Measurements from ENCODE around the gene ACSS1.

Gene ACSS1

DNA sequence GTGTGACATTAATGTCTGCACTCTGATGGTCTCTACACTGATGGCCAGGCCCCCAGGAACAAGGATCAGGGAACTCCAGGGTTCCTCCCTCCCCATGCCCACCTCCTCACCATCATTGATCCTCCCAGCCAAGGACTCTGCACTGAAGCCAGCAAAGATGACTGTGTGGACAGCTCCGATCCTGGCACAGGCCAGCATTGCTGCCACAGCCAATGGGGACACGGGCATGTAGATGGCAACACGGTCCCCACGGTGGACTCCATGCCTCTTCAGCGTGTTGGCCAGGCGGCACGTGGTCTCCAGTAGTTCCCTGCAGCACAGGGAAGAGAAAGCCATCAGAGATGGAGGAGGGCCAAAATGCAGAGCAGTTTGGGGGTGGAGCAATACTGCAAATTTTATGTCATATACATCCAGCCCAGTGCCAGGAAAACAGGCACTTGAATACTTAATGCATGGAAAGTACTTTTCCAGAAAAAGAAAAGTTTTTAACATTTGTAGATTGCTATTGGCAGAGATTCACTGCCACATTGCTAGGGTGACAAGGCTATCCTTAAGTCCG, 27.2 kb downstream of the ACSS1 start:
- no peak for DNase-seq

DNA sequence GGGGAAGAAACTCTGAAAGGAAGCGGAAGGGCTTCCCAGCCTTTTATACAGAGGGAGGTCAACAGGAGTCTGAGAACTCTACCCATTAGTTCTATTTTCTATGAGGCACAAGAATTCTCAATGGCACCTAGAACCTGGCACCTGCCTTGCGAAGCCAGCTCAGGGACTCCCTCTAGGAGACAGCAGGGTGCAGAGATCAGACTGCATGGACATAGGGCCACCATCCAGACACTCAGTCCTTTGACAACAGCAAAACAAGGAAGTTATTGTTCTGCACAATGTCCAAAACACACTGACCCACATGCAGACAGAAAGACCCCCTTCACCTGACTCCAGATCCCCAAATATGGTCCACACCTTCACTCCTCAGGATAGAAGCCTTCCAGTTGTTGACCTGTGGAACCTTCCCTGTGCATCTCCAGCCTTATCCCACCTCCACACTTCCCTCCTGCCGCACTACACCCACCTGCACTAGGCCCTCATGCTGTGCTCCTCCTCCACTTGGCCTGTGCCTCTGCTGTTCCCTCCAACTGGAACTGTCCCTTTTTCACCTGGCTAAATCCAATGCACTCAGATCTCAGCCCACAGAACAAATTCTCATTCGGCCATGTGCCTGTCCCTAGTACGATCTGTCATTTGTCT, 27.8 kb downstream of the ACSS1 start:
- DNase-seq: no peak

DNA sequence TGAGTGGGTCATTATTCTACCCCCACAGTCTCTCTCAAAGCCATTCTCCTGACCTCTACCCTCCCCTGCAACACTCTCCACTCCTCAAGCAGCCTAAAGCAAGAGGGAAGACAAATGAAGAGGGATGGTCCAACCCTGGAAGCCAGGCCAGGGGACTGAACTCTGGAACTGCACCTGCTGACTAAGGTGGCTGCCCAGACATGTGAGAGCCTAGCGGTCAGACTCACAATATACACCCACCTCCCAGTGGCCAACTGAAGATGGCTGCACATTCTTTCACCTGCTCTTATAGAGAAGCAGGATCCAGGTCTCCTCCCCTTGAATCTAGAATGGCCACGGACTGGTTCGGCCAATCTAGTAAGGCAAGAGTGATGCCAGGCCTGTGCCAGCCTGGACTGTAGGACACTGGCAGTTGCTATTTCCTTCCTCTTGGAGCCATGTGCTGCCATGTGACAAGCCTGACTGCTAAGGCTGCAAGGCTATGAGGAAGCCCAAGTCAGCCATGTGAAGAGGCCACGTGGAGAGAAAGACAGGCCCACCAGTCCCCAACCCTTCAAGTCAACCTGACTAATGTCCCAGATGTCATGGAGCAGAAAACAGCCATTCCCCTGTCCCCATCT, 31.8 kb downstream of the ACSS1 start:
- DNase-seq: no peak

DNA sequence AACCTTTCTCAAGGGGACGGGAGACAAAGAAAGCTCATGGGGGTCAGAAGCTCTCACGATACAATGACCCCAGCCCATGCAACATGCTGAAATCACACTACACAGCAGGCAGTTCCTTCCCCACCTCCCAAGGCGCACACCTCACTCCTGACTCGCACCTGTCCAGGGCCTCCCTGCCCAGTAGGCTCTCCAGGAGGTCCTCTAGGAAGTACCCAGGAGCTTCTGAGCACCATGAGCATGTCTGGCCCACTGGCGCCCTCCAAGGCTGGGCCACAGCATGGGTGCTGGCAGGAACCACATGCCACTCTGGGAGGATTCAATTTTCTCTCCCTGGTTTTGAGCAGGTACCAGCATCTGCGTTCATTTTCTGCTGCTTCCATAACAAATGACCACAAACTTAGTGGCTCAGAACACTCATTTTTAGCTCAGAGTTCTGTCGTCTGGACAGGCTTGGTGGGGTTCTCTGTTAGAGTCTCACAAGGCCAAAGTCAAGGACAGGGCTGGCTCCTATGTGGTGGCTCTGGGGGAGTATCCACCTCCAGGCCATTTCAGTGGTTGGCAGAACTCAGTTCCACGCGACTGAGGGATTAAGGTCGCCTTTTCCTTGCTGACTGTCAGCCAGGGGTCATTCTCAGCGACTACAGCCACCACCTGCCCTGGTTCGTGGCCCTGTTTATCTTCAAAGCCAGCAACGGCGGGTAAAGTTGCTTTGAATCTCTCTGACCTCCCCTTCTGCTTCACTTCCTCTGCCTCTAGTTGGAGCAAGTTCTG, 32.7 kb downstream of the ACSS1 start:
- DNase-seq: no peak

DNA sequence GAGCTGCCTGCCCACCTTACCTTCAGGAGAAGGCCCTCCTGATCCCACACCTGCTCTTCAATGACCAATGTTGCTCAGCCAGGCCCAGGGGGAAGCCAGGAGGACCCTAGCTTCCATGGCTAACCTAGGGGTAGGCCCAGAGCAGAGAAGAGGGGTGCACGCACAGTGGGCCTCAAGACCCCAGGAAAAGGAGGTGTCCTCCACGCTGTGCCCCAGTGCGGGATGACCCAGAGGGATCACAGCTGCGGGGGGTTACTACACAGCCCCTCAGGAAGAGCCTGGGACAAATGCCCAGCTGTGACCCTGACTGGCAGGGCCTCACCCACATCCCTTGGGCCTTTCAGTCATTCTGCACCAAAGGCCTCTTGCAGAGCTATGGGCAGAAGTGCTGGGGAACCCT, 33.8 kb downstream of the ACSS1 start:
- DNase-seq: no peak

DNA sequence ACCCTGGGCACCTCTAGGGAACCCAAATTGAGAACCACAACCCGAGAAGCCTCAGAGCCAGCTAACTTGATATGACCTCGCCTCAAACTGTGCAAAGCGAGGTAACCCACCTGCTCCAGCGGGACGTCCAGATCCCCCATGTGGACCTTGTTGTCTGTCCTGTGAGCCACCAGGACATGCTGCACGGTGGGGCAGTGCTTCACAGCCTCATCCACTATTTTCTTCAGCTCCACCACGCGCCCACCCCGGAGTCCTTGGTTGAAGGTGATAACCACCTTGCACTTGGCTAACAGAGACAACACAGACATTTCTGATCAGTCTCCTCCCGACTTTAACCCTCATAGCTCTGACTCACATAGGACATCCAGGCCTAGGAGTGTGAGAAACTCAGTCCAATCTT, 34.6 kb downstream of the ACSS1 start:
- DNase-seq: no peak

DNA sequence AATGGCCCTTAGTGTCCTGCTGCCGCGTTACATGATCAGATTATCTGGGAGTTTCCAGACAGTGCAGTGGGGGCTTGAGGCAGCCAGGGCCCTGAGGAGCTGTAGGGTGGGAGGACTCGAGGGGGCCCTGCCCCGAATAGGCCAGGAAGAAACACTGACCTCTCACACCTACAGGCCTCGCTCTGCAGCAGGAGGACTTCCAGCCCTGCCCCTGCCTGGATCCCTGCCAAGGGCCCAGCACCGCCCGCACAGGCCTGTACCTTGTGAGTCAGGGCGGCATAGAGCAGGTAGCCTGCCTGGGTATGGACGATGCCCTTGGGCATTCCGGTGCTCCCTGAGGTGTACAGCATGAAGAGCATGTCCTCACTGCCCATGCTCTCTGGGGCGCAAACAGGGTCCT, 35.3 kb downstream of the ACSS1 start:
- DNase-seq: no peak

DNA sequence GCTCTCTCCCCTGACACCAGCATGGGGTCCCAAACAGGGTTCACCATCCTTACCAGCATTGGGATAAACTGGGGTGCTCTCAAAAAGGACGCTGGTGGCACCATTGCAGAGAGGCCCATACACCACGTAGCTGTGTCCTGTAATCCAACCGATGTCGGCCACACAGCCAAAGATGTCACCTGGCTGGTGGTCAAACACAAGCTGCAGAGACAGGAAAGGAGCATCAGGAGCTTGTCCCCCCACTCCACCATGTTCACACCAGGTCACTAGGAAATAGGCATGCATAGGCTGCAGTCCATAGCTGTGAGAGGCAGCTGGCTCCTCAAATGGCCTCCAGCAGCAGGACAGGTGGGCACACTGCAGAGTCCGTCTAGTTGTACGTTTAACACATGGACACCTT, 36.6 kb downstream of the ACSS1 start:
- DNase-seq: no peak

DNA sequence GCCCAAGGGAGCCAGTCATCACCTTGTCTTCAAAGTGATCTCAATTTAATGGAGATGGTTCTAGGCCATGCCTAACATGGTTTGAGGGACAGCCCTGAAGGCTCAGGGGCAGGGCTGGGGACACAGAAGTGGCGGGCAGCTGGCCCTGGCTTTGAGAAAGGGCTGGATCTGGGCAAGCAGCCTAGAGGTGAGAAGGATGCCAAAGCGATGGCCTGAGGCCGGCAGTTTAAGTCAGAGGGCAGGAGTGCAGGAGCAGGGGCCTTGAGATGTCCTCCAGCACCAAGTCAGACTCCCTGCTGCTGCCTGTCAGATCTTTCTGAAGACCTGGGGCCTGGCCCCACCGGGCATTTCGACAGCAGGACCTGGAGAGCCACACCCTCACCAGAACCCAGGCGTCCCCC, 37.0 kb downstream of the ACSS1 start:
- no peak for DNase-seq

DNA sequence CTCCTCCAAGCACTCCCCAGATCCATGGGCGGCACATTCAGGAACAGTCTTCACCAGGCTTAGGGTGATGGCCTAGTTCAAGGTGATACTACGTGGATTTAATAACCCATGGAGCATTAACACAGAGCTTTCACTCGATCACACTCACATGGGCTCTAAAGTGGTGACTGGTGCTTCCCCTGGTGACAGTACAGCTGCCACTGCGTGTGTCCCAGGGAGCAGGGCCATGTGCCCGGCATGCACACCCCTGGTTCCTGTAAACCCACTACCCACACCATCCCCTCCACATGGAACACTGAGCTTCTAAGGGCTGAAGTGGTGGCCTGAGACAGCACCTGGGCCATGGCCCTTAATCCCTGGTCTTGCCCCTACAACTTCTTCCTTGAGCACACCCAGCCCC, 37.6 kb downstream of the ACSS1 start:
- no peak for DNase-seq

DNA sequence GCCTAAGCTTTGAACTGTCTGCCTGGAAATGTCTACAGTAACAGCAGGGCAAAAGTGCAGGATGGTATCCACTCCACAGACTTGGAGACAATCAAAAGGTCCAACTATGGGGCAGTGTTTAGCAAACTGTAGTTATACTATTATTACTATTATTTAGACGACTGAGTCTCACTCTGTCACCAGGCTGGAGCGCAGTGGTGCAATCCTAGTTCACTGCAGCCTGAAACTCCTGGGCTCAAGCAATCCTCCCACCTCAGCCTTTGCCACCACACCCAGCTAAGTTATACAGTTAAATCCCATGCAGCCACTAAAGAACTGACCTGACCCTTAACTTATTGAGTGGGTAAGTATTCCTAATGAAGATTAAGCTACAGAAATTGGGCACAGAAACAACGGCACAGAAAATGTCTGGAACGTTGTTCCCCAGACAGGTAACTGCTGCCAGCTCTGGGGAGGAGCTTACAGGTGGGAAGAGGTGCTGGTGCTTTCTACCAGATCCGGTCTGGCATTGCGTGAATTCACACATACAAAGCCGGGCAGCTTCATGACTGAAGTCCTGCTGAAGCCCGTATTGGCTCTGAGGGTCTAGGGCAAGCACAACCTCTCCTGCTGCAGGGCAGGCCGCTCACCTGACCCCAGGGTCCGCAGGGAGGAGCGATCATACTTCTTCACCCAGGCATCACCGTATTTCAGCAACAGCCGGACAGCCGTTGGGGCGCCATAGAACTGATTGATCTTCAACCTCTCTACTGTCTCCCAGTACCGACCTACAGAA, 38.4 kb downstream of the ACSS1 start:
- DNase-seq: no peak

DNA sequence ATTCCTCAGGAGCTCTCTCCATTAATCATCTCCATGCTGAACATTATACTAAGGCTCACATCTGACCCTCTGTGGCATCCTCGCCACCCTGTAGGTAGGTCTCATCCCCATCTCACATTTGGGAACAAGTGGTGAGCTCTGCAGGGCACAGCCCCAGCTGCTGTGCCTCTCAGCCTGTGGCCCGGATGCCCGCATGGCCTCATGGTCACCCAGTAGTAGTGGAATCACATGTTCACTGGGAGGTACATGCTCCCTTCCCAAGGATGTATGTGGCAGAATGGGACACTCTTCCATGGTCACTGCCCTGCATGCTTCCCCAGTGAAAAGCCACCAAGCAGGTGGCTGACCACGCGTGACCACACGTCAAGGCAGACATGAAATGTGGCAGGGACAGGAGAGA, 39.1 kb downstream of the ACSS1 start:
- no peak for DNase-seq

DNA sequence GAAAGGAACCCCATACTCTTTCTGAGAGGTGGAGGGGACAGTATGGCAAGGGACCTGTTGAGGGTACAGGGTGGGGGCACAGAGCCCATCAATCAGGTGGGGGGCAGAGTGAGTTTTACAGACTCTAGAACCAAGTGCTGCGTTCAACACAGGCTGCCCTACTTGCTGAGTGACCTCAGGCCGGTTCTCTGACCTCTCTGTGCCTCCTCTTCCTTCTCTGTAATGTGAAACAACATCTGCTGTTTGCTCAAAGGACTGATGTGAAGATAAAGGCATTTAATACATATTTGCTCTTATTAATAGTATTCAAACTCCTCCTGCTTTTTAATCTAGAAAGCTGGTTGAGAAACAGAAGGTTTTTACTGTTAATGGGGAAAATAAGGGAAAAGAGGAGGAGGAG, 39.5 kb downstream of the ACSS1 start:
- DNase-seq: no peak

DNA sequence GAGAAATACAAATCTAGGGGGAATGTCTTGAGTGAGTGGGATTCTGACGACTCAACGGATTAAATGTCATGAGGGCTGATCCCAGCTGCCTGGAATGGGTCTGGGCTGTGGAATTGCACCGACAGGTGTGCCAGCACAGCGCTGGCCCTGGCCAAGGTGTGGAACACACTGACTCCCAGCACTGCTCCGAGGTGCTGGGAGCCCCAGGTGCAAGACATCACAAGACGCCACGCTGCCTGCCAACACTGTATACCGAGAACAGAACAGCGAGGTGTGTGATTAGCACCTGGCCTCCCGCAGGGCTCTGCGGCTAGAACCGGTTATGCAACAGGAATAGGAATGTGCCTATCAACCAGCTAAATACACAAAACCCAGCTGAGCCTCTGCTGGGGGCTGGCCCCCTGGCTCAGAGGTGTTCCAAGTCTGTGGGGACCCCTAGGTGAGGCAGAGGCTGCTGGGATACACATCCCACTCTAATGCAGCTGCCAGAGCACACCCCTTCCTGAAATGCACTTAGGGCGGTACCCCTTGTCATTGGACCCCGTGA, 40.6 kb downstream of the ACSS1 start:
- DNase-seq: no peak

DNA sequence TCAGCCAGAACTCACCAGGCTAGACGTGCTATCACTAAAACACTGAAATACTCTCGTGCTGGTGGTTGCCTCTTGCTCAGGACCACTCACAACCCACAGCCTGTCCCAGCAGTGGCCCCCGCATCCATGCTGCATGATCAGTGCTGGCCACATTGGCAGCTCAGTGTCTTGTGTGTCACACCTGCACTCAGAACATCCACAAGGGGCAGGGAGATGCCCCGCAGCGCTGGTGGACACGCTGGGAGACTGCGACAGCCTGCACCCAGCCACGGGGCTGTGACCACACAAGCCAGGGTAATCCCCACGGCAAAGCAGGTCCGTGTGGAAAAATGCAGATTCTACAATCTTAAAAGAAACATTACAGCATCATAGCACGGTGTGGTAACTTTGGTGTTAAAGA, 41.5 kb downstream of the ACSS1 start:
- no peak for DNase-seq

DNA sequence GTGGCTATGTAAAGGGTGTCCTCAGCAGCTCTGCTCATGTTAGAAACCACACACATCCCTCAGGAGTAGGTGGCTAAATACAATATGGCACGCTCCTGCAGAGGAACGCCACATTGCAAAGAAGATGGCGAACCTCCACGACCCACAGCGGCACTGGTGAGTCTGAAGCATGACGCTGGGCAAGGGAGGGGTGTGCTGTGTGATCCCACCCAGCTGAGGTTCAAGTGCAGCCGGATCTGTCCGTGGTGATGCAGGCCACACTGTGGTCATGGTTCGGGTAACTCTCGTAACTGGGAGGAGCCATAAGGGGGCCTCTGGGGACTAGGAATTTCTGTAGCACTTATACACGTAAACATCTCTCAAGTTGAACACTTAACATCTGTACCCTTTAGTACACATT, 42.0 kb downstream of the ACSS1 start:
- no peak for DNase-seq

DNA sequence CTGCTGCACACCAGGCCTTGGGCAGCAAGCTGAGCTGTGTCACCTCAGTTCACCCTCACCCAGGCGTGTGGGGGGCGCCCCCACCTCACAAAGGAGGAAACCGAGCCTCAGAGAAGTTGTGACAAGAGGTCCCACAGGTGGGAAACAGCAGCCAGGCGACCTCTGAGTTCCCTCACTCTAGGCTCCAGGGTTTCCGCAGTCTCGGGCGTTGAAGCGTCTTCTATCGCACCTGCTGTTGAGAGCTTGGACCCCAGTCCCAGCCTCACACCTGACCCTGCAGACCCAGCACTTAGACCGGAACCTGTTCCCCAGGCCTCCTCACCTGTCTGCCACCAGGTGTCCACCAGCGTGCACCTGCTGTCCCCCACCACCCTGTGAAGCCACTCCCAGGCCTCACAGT, 43.1 kb downstream of the ACSS1 start:
- DNase-seq: no peak

DNA sequence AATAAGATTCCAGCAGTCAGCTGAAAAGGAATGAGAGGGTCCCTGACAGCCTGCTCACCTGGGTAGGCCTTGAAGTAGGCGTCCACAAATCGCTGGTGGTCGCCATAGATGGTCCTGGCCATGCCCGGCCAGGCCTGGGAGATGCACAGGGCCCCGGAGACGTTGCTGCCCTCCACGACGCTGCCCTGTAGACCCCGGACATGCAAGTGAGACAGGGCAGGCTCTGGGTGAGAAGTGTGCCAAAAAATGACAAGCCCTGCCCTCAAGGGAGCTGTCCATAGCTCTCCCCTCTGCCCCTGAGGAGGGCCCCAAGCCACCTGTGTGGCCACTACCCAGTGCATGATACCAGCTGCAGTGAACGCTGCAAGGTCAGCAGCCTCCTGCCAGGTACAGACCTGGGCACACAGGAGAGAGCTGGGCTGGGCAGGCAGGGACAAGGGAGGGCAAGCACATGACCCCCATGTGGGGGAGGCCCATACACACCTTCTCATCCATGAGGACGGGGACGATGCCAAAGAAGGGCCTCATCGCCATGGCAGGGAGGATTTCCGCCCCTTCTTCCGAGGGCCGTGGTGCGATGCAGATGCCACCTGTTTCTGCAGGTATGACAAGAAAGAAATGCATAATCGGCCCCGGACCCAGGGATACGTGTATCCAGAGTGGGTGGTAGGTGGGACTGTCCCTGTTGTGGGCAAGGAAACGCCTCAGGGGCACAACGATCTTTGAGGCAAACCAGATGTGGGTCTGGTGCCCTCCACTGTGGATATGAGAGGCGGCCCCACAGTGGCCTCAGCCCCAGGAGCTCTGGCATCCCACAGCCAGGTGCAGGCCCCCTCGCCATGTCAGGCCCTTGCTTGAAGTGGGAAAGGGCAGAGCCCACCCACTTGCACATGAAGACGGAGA, 44.2 kb downstream of the ACSS1 start:
- DNase-seq: no peak

DNA sequence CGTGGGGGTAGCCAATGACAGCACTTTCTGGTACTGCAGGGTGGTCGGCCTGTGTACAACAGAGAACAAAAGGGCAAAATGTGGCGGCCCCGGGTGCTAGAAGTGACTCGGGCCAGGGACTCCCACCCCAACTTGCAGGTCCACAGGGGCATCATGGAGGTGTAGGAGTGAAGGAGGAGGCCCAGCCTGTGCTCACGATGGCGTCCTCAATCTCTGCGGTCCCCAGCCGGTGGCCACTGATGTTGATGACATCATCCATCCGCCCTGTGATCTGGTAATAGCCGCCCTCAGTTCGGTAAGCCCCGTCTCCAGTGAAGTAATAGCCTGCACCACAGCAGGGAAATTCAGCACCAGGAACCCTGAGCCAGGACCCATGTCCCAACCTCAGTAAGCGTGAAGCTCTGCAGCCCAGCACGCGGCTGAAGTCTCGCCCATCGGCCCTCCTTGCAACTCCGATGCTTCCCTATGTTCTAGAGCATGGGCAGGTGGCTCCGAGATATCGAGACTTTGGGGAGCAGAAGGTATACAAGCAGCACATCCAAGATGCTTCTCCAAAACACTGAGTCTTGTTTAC, 45.2 kb downstream of the ACSS1 start:
- no peak for DNase-seq

DNA sequence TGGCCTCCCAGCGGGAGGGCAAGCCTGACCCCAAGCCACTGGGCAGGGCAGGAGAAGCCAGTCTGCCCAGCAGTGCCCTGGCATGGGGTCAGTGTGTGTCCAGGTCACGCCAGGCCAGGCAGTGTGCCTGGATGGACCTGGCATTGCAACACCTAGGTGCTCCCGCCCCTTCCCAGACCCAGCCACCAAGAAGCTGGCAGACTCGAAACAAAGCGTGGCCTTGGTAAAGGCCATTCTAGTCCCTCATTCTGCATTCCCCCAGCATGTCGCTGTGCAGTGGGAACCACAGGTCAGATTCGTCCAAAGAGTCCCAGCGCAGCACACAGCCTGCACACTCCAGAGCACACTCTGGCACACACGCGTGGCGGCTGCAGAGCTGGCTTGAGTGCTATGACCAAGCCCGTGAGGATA, 46.1 kb downstream of the ACSS1 start:
- DNase-seq: no peak

DNA sequence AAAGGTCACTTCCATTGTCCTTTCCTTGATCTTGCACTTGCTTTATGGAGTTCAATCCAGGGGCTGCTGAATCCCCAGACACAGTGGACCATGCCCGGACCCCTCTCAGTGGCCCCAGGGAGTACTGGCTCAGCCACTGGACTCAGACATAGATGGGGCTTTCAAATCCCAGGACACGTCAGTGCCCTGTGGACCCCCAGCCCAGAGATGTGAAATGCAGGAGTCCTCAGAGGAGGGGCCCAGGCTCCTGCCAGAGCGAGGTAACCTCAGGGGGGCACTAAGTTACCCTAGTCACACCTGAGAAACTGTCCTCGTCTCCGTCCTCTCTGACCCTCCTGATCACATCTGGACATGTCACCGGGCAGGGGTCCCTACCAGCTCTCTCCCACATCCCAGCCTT, 46.7 kb downstream of the ACSS1 start:
- no peak for DNase-seq
